T-helper 2 cell treated with Interferon-gamma antibody and Interleukin-4, amounts not matched to agents 100 ng/mL and 5 ng/mL, for 36 hours (primary cell): ENCODE measurements around the gene SEMA6B. TPM values are rescaled to one million over a fixed set of nuclear protein-coding genes. Genes with fewer than 3 reads are reported as not detected.

ENCODE experiments used
- intact Hi-C: fragments of 100-400 bp; cut with micrococcal nuclease; formaldehyde crosslinking; loops from one replicate; pipeline ENCODE4 v1.15.1; 2023
- total RNA-seq: library from RNA; stranded (reverse); gene quantifications from 2 replicates; pipeline ENCODE4 v1.2.3, GENCODE V29; 2022

Gene SEMA6B
- total RNA-seq, 1 donor from 2014 or later, result not detected

GRCh38 chr19:4525563-4526002, 33.9 kb downstream of the SEMA6B start:
- intact Hi-C loops, result loop anchor here (2.0 kb wide), 1 partner anchor 259 kb away; no protein-coding TSS in a partner anchor

DNA sequence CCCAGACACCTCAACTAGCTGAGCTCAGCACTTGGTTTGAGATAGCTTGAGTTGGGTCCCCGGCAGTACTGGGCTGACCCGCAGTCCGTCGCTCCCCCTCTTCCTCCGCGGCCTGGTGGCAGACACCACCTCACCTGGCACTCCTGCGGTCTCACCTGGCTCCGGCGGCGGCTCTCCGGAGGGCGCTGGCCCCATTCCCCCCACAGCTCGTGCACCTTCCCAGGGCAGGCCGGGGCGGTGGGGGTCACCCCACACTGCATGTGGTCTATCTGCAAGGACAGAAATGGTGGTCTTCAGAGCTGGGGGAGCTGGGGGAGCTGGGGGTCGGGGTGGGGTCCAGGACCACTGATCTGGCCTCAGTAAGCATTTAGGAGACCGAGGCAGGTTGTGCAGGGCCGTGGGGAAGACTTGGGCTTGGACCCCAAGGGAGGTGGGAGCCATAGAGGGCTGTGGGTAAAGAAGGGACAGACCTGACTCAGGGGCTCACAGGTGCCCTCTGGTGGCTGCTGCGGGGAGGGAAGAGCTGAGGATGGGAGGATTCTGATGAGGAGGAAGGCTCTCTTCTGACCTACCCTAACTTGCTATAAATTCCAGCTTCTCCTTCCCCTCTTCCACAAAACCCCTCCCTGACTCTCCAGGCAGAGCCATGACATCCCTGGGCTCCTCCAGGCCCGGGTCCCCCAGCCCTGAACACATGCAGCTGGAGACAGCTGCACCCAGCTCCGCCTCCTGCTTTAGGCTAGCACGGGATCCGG, 34.5 kb downstream of the SEMA6B start:
- intact Hi-C loops, result loop anchor here (2.0 kb wide), 1 partner anchor 258 kb away; no protein-coding TSS in a partner anchor

- intact Hi-C loops, result loop anchor here (2.0 kb wide), 1 partner anchor 257 kb away; no protein-coding TSS in a partner anchor
Observed at GRCh38 chr19:4523306-4524110, 36.0 kb downstream of the SEMA6B start.

- intact Hi-C loops, result no loop called here
Observed at GRCh38 chr19:4522291-4523002, 37.0 kb downstream of the SEMA6B start.

DNA sequence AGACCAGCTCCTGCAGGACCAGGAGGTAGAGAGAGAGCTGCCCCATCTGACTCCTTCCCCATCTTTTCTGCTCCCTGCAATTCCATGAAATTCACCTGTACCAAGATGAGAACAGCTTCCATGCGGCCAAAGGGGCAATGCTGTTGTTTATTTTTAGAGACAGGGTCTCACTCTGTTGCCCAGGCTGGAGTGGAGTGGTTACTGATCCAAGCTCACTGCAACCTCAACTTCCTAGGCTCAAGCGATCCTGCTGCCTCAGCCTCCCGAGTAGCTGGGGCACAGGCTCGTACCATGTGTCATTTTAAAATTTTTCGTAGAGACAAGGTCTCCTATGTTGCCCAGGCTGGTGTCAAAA, 37.6 kb downstream of the SEMA6B start:
- intact Hi-C loops, result no loop called here

DNA sequence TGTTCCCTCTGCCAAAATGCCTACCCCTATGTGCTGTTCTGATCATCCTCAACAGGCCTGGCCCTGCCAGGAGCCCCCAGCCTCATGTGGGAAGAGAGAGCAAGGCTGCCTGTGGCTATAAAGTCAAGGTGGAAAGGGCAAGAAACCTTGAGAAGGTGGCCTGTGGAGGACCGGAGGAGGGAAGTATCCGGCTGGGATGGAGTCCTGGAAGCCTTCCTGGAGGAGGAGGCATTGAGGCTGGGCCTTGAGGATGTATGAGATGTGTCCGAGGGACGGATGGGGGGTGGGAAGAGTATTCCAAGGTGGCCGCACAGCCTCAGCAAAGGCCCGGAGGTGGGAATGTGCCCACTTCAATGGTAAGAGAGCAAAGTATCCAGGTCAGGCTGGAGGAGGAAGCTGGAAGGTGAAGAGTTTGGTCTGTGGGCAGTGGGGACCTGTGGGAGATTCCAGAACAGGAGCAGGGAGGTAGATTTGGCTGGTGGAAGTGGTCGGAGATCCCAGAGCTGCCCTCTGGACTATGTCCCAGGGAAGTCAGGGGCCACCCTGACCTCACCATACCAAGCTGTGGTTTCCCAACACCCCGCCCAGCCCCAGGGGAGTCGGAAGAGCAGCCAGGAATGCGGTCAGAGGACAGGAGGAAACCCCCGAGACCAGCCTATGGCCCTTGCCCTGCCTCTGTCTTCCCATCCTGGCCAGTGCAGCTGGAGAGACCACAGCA, 38.2 kb downstream of the SEMA6B start:
- intact Hi-C loops, result no loop called here

GRCh38 chr19:4519521-4520277, 39.8 kb downstream of the SEMA6B start:
- intact Hi-C loops, result no loop called here

- intact Hi-C loops, result no loop called here
Observed at GRCh38 chr19:4519172-4519496, 40.4 kb downstream of the SEMA6B start.

DNA sequence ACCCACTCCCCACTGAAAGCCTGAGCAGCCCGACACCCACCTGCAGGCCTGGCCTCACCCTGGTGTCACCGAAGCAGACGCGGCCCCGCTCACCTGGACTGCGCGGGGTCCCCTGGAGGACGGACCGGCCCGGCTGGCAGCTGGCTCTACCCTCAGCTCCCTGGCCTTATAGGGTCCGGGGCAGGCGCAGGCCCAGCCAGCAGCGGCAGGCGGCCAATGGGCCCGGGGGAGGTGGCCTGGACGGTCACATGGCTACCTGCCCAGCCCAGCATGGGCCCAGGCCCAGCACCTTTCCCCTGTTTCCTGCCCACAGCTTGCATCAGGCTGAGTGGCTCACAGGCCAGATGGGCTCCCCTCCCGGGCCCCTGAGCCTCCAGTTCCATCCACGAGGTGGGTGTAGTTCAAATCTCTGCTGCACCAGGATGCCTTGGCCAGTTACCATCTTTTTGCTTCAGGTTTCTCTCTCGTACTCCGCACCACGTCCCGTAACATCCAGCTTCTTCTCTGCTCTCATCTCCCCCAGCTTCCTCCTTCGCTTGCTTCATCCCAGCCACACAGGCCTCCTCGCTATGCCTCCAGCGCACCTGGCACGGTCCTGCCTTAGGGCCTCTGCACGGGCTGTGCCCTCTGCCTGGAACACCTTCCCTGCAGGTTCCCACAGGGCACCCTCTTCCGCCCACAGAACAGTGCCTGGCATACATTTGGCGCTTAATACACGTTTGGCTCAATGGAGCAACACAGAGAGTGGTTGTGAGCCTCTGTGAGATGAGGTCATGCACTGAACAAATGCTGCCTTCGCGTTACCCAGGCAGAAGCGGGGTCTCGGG, 40.9 kb downstream of the SEMA6B start, which contains the start of gene PLIN4:
Gene PLIN4, minus strand, starts transcription at position 142 of the 827 bp plus-strand sequence. CDS start 214 bp downstream, outside the sequence.
- intact Hi-C loops, result no loop called here

GRCh38 chr19:4517451-4518057, 41.9 kb downstream of the SEMA6B start:
- intact Hi-C loops, result no loop called here

GRCh38 chr19:4516939-4517300, 42.6 kb downstream of the SEMA6B start:
- intact Hi-C loops, result no loop called here

GRCh38 chr19:4516199-4516938, 43.1 kb downstream of the SEMA6B start:
- intact Hi-C loops, result no loop called here

GRCh38 chr19:4515732-4516131, 43.8 kb downstream of the SEMA6B start:
- intact Hi-C loops, result no loop called here

- intact Hi-C loops, result no loop called here
Observed at GRCh38 chr19:4513248-4513647, 46.2 kb downstream of the SEMA6B start.

DNA sequence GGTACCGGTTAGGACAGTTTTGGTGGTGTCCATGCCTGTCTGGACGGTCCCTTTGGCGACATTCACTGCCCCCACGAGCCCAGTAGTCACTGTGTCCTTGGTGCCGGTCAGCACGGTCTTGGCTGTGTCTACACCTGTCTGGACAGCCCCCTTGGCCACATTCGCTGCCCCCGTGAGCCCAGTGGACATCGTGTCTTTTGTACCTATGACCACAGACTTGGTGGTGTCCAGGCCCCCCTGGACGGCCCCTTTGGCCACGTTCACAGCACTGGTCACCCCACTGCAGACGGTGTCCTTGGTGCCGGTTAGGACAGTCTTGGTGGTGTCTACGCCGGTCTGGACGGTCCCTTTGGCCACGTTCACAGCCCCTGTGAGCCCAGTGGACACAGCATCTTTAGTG, 47.4 kb downstream of the SEMA6B start:
- intact Hi-C loops, result no loop called here

DNA sequence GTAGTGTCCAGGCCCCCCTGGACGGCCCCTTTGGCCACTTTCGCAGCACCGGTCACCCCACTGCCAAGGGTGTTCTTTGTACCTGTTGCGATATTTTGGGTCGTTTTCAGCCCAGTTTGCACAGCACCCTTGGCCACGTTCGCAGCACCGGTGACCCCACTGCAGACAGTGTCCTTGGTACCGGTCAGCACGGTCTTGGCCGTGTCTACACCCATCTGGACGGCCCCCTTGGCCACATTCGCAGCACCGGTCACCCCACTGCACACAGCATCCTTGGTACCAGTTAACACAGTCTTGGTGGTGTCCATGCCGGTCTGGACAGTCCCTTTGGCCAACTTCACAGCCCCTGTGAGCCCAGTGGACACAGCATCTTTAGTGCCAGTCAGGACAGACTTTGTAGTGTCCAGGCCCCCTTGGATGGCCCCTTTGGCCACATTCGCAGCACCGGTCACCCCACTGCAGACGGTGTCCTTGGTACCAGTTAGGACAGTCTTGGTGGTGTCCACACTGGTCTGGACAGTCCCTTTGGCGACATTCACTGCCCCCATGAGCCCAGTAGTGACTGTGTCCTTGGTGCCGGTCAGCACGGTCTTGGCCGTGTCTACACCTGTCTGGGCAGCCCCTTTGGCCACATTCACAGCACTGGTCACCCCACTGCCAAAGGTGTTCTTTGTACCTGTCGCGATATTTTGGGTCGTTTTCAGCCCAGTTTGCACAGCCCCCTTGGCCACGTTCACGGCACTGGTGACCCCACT, 48.0 kb downstream of the SEMA6B start:
- intact Hi-C loops, result no loop called here

- intact Hi-C loops, result no loop called here
Observed at GRCh38 chr19:4510435-4511255, 48.8 kb downstream of the SEMA6B start.
